Pancreas (tissue), 10 donors: ENCODE data around the gene WDTC1. TPM values are rescaled to one million over a fixed set of nuclear protein-coding genes. Genes with fewer than 3 reads are reported as not detected.

ENCODE experiments used
- ATAC-seq, 4 donors: fragments of 200-7000 bp; cut with Tn5 transposase; one replicate each; pipeline versions ENCODE4 v1.8.0 to v1.9.1; 2020; ENCODE audit warnings: mild to moderate bottlenecking in 4 of 4, moderate library complexity in 4 of 4
- DNase-seq, 6 donors: peaks; one replicate each; pipeline ENCODE4 v3.0.0-alpha.2; 2020
- FAIRE-seq: peaks from 2 replicates; lab custom pipeline; 2012; peaks lifted over from hg19 to GRCh38; lab: Jason Lieb, UNC
- H3K27ac ChIP-seq, 4 donors: fragments of 200-600 bp; sonication (generic); 1 replicate in 3 of 4; 2 replicates in 1 of 4; pipeline versions ENCODE4 v1.5.0 to v1.8.0; 2020
- H3K27me3 ChIP-seq, 4 donors: fragments of 200-600 bp; one replicate each; pipeline ENCODE4 v1.8.0; 2021
- H3K36me3 ChIP-seq, 3 donors: fragments of 200-600 bp; sonication (generic) in 1 of 3; one replicate each; pipeline versions ENCODE4 v1.5.0 to v1.8.0; 2020 to 2021
- H3K4me1 ChIP-seq, 3 donors: fragments of 200-600 bp; one replicate each; pipeline ENCODE4 v1.8.0; 2021
- H3K4me3 ChIP-seq, 4 donors: fragments of 200-600 bp; sonication (generic) in 2 of 4; one replicate each; pipeline versions ENCODE4 v1.5.0 to v1.8.0; 2020 to 2021
- H3K9me3 ChIP-seq, 4 donors: fragments of 200-600 bp; one replicate each; pipeline ENCODE4 v1.8.0; 2021
- WGBS, 2 donors: extraction: QIAGEN DNeasy Blood & Tissue Kit; methylation state at CpG; one replicate each; pipeline ENCODE4 v1.1.7; 2013; 5-methylcytosine and 5-hydroxymethylcytosine counted together
- intact Hi-C, 3 donors: fragments of 100-400 bp; cut with DNase I; formaldehyde crosslinking; loops; one replicate each; pipeline versions ENCODE4 v1.11.1 to v1.14.2; 2022
- polyA plus RNA-seq, 2 donors: library from polyadenylated mRNA; stranded (reverse); fragments of 200-250 nt; gene quantifications; one replicate each; pipeline ENCODE4 v1.2.3, GENCODE V29; 2013
- total RNA-seq, 6 donors: library from RNA; stranded (reverse); fragmentation: NEBNext Ultra II Directional in 4 of 6; extraction: Animal tissue kit (Norgen Biotek cat#: 25700) in 4 of 6; gene quantifications; one replicate each; pipeline versions ENCODE4 v1.2.1 to v1.2.4, GENCODE V29; 2021 to 2023
- TF ChIP-seq, protein P1 (sequence below), 4 donors: fragments of 200-600 bp; sonication (generic) in 3 of 4; IDR thresholded peaks; one replicate each; pipeline versions ENCODE4 v1.5.0 to v1.8.0; 2021; ENCODE audit warnings: antibody characterized with exemption in 4 of 4
- donor health status: healthy with polysubstance abuse.
- donor health status: DM: no; HTN: no; CAD: no; lungs with moderate emphysema.
- donor health status: DM: no; HTN: no; CAD: no.
- donor health status: control.
- donor health status: control.
- donor health status: Bipolar disorder and iron deficiency.
- donor health status: DM: yes; HTN: yes; CAD: no.
- donor health status: DM: no; HTN: no; CAD: no.
- donor health status: DM: no; HTN: no; CAD: no.
- donor health status: DM: yes; HTN: yes; CAD: no.

WDTC1 gene
- total and polyA plus RNA-seq, 8 donors, result 12.2 to 33.2 (median 18.2) TPM

DNA sequence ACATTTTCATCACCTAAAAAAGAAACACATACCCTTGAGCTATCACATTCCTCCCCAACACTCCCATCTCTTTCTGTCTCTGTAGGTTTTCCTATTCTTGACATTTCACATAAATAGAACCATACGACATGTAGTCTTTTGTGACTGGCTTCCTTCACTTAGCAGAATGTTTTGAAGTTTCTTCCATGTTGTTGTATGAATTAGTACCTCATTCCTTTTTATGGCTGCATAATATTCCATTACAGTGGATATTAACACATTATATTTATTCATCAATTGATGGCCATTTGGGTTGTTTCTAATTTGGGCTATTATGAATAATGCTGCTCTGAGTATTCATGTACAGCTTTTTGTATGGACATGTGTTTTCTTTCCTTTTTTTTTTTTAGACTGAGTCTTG is 11.8 kb downstream of the WDTC1 start:
- DNase-seq, result no peak
- Histone ChIP-seq H3K9me3 (no peaks in the 10 kb centered on the region), H3K27ac (no peak overlapping the region), H3K27me3 (no peaks in the 10 kb centered on the region), H3K4me1 (no peaks in the 10 kb centered on the region), H3K4me3 (no peak overlapping the region), H3K36me3 (no peaks in the 10 kb centered on the region)
- intact Hi-C loops, result no loop called here
- TF ChIP-seq, protein P1, sequence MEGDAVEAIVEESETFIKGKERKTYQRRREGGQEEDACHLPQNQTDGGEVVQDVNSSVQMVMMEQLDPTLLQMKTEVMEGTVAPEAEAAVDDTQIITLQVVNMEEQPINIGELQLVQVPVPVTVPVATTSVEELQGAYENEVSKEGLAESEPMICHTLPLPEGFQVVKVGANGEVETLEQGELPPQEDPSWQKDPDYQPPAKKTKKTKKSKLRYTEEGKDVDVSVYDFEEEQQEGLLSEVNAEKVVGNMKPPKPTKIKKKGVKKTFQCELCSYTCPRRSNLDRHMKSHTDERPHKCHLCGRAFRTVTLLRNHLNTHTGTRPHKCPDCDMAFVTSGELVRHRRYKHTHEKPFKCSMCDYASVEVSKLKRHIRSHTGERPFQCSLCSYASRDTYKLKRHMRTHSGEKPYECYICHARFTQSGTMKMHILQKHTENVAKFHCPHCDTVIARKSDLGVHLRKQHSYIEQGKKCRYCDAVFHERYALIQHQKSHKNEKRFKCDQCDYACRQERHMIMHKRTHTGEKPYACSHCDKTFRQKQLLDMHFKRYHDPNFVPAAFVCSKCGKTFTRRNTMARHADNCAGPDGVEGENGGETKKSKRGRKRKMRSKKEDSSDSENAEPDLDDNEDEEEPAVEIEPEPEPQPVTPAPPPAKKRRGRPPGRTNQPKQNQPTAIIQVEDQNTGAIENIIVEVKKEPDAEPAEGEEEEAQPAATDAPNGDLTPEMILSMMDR (IDR thresholded peaks at IDR 0.05), result no peak
- no peak for FAIRE-seq
- ATAC-seq, result no peak
- 100% methylated on average over 1 of the region's 1 CpG for WGBS, 2 donors

DNA sequence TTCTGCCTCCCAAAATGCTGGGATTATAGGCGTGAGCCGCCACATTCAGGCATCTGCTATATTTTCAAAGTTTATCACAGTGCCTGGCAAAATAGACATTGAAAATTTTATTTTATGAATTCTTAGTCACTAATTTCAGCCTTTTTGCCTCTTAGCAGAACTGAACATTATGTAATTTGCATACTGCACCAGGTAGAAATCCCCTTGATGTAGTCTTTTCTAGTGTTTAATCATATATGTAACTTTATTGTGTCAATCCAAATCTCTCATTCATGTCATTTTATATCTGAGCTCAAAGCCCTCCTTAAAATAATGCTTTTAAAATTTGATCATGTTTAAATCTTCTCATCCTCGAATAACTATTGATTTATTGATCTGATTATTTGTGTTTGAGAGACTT is 19.2 kb downstream of the WDTC1 start:
- no peak for DNase-seq
- ATAC-seq, result no peak
- no peaks in the 10 kb centered on the region for H3K9me3 ChIP-seq
- H3K4me1 ChIP-seq, result no peaks in the 10 kb centered on the region
- no peaks in the 10 kb centered on the region for H3K36me3 ChIP-seq
- no peak for FAIRE-seq
- WGBS, 2 donors, result 67 to 70% methylated on average over 3 of the region's 3 CpGs
- no peaks in the 10 kb centered on the region for H3K27me3 ChIP-seq
- H3K4me3 ChIP-seq, result no peak overlapping the region
- intact Hi-C loops, result no loop called here
- TF ChIP-seq, protein P1 (IDR thresholded peaks at IDR 0.05), result no peak
- no peak overlapping the region for H3K27ac ChIP-seq

DNA sequence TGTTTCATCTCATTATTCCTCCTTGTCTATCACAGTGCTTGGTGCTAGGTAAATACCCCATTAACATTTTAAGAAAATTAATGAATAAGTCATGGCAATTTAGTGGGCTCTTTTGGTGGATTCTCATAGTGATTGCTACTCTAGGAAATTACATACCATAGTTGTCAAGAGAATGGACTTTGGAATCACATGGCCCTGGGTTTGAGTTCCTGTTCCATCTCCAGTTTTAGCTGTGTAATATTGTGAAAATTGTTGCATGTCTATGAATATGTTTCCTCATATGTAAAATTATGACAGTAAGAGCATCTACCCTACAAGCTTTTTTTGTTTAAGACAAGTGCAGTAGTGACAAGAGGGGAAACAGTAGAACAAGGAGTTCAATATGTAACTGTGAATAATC is 20.7 kb downstream of the WDTC1 start:
- intact Hi-C loops, result no loop called here
- Histone ChIP-seq H3K27me3 (no peaks in the 10 kb centered on the region), H3K9me3 (no peaks in the 10 kb centered on the region), H3K27ac (no peak overlapping the region), H3K4me3 (no peak overlapping the region), H3K4me1 (no peaks in the 10 kb centered on the region), H3K36me3 (no peaks in the 10 kb centered on the region)
- TF ChIP-seq, protein P1 (IDR thresholded peaks at IDR 0.05), result no peak
- FAIRE-seq (no peak), ATAC-seq (no peak), DNase-seq (no peak)

DNA sequence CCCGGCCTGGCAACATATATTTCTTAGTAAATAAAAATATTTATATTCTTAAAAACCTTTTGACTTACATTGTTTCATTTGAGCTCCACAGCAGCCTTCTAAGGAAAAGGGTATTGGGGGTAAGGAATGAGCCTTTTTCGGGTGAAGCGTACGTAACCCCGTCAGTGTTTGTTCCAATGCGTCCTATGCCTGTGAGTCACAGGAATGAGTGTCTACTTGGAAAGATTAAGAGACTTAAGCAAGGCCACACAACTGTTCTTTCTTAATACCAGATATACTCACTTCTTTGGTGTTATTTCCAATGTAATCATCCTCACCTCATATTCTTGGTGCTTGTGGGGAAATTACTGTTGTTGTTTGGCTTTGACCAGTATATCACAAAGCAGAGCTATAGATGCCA is 22.7 kb downstream of the WDTC1 start:
- Histone ChIP-seq H3K4me1 (no peaks in the 10 kb centered on the region), H3K36me3 (no peaks in the 10 kb centered on the region), H3K27ac (no peak overlapping the region), H3K27me3 (no peaks in the 10 kb centered on the region), H3K4me3 (no peak overlapping the region), H3K9me3 (no peaks in the 10 kb centered on the region)
- FAIRE-seq, result no peak
- no peak for ATAC-seq
- 96 to 97% methylated on average over 6 of the region's 6 CpGs for WGBS, 2 donors
- TF ChIP-seq, protein P1 (IDR thresholded peaks at IDR 0.05), result no peak
- intact Hi-C loops, result no loop called here
- DNase-seq, result no peak

DNA sequence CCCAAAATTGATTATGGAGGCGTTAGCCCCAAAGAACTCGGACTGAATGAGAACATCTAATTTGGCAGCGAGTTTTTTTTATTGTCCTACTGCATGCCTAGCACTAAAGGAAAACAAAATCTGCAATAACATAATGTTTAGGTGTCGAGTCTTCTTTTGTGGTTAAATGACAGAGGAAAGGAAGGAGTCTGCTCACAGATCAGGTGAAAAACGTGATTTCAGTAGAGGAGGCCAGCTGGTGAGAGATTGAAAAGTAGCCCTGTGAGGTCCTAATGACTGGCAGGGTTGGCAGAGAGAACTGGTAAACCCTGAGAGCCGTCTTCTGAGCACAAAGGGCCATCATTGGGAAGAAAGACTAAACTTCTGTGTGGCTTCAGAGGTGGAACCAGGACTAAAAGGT is 24.2 kb downstream of the WDTC1 start:
- Histone ChIP-seq H3K27me3 (no peaks in the 10 kb centered on the region), H3K27ac (no peak overlapping the region), H3K9me3 (no peaks in the 10 kb centered on the region), H3K4me1 (no peaks in the 10 kb centered on the region), H3K36me3 (no peaks in the 10 kb centered on the region), H3K4me3 (no peak overlapping the region)
- DNase-seq (no peak), ATAC-seq (no peak), FAIRE-seq (no peak)
- intact Hi-C loops, result no loop called here
- TF ChIP-seq, protein P1 (IDR thresholded peaks at IDR 0.05), result no peak
- 56 to 66% methylated on average over 6 of the region's 6 CpGs for WGBS, 2 donors
